Kidney (tissue), 14 donors: ENCODE results near the gene KRT2. TPM values are rescaled to one million over a fixed set of nuclear protein-coding genes. Genes with fewer than 3 reads are reported as not detected.

Experiments
- DNase-seq, 5 donors: peaks; one replicate each; pipeline ENCODE4 v3.0.0-alpha.2; 2013 to 2020
- FAIRE-seq: peaks from 2 replicates; lab custom pipeline; 2012; peaks lifted over from hg19 to GRCh38; lab: Jason Lieb, UNC
- H3K27ac ChIP-seq, 2 donors: one replicate each; pipeline ENCODE4 v1.7.0; 2013; ENCODE audit warnings: low read depth in 2 of 2, low read length in 2 of 2, inconsistent platforms in 1 of 2
- H3K27me3 ChIP-seq: one replicate; pipeline ENCODE4 v1.7.1; 2013; ENCODE audit warnings: low read length, inconsistent platforms; ENCODE audit not compliant: control insufficient read depth, insufficient read depth
- H3K36me3 ChIP-seq, 3 donors: one replicate each; pipeline versions ENCODE4 v1.7.0 to v1.7.1; 2013; ENCODE audit warnings: low read length in 3 of 3, control low read depth in 1 of 3, inconsistent platforms in 1 of 3; ENCODE audit not compliant: insufficient read depth in 3 of 3, control insufficient read depth in 2 of 3
- H3K4me1 ChIP-seq, 3 donors: one replicate each; pipeline versions ENCODE4 v1.7.0 to v1.7.1; 2013; ENCODE audit warnings: low read length in 3 of 3, inconsistent platforms in 1 of 3, low read depth in 1 of 3; ENCODE audit not compliant: control insufficient read depth in 2 of 3, insufficient read depth in 2 of 3
- H3K4me3 ChIP-seq, 3 donors: one replicate each; pipeline versions ENCODE4 v1.7.0 to v1.8.1; 2013; ENCODE audit warnings: low read length in 3 of 3, control low read depth in 1 of 3, inconsistent platforms in 1 of 3
- H3K9ac ChIP-seq, 3 donors: one replicate each; pipeline versions ENCODE4 v1.7.0 to v1.7.1; 2013; ENCODE audit warnings: low read length in 3 of 3, control low read depth in 1 of 3, inconsistent platforms in 1 of 3
- H3K9me3 ChIP-seq, 3 donors: one replicate each; pipeline versions ENCODE4 v1.7.0 to v1.7.1; 2013; ENCODE audit warnings: low read length in 3 of 3, control low read depth in 1 of 3, inconsistent platforms in 1 of 3; ENCODE audit not compliant: control insufficient read depth in 2 of 3, insufficient read depth in 1 of 3
- CTCF ChIP-seq: IDR thresholded peaks from 3 replicates; pipeline ENCODE4 v1.5.1; 2012; ENCODE audit warnings: mild to moderate bottlenecking, moderate library complexity, borderline replicate concordance; ENCODE audit not compliant: insufficient read depth; ENCODE audit errors: extremely low read depth
- intact Hi-C: fragments of 100-400 bp; cut with DNase I; formaldehyde crosslinking; loops from one replicate; pipeline ENCODE4 v1.11.1; 2022
- polyA plus RNA-seq: library from polyadenylated mRNA; stranded (reverse); fragments of 350-450 nt; fragmentation: Illumina TruSeq; extraction: RNeasy Lipid Tissue Mini Kit (QIAGEN cat#74804); gene quantifications from one replicate; pipeline ENCODE4 v1.2.3, GENCODE V29; 2014; ENCODE audit warnings: low read depth, low replicate concordance; ENCODE audit not compliant: insufficient read depth
- total RNA-seq: library from RNA; stranded (reverse); fragmentation: NEBNext Ultra II Directional; extraction: Animal tissue kit (Norgen Biotek cat#: 25700); gene quantifications from one replicate; pipeline ENCODE4 v1.2.1, GENCODE V29; 2021
- donor health status: control.
- donor health status: control.
- donor health status: control.
- donor health status: control.
- donor health status: control.
- donor health status: DM: yes; HTN: yes; CAD: no.
- donor health status: Normal renal cell carcinoma (clear cell type).

KRT2 gene
- total and polyA plus RNA-seq, 2 donors from 2014 or later: not detected

GRCh38 chr12:52613384-52614030 is 38.5 kb downstream of the KRT2 start:
- H3K9ac ChIP-seq: no peak overlapping the region
- no peaks in the 10 kb centered on the region for H3K27me3 ChIP-seq
- no peak overlapping the region for H3K4me3 ChIP-seq
- intact Hi-C loops: no loop called here
- no peaks in the 10 kb centered on the region for H3K36me3 ChIP-seq
- no peak for TF ChIP-seq CTCF
- DNase-seq: peak in 2 of 5 donors; percentile 5 to 11
- no peaks in the 10 kb centered on the region for H3K9me3 ChIP-seq
- H3K4me1 ChIP-seq: no peaks in the 10 kb centered on the region
- no peak for FAIRE-seq
- H3K27ac ChIP-seq: no peak overlapping the region

GRCh38 chr12:52612431-52613383 is 39.3 kb downstream of the KRT2 start:
- Histone ChIP-seq H3K9me3 (no peaks in the 10 kb centered on the region), H3K36me3 (no peaks in the 10 kb centered on the region), H3K27me3 (no peaks in the 10 kb centered on the region), H3K4me3 (no peak overlapping the region), H3K4me1 (no peaks in the 10 kb centered on the region), H3K27ac (no peak overlapping the region), H3K9ac (no peak overlapping the region)
- intact Hi-C loops: no loop called here
- FAIRE-seq (no peak), DNase-seq (peak in 2 of 5 donors; percentile 0 to 6)
- TF ChIP-seq CTCF: no peak

DNA sequence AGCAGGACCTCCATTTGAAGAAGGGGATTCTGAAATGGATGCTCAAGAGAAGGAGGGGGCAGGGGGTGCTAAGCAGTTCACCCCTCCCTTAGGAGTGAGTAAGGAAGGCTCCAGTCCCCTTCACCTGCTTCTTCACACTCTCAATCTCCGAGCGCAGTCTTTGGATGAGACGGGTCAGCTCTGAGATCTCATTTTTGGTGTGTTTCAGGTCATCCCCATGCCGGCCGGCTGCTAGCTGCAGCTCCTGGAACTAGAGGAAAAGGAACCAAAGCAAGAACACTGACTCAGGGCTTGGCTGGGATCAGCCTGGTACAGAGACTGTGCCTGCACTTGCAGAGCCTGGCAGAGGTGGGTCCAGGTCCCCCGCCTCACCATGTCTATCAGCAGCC is 40.9 kb downstream of the KRT2 start:
- TF ChIP-seq CTCF: no peak
- intact Hi-C loops: no loop called here
- Histone ChIP-seq H3K9me3 (no peaks in the 10 kb centered on the region), H3K4me1 (no peaks in the 10 kb centered on the region), H3K4me3 (no peak overlapping the region), H3K27ac (no peak overlapping the region), H3K27me3 (no peaks in the 10 kb centered on the region), H3K9ac (no peak overlapping the region), H3K36me3 (no peaks in the 10 kb centered on the region)
- DNase-seq (peak in 1 of 5 donors; percentile 5), FAIRE-seq (no peak)
